ENCODE results near the gene HNRNPM.
A peak's percentile ranks its signal among the peaks of the same experiment; 100 is the strongest.
"Not testable (repeated sequence)": the region's sequence is repeated elsewhere in the genome, so short reads cannot be mapped to it uniquely, and the experiment has no call there.

Gene HNRNPM

GRCh38 chr19:8403820-8404109 is 41.0 kb upstream of the HNRNPM start:
- H3K9me3 ChIP-seq = no peaks in the 10 kb centered on the region
- no peaks in the 10 kb centered on the region for H3K4me1 ChIP-seq (ENCODE audit: control insufficient read depth in 1 of 2, insufficient read depth in 1 of 2, low read depth in 1 of 2, low read length in 1 of 2)
- H3K4me3 ChIP-seq (ENCODE audit: low read depth in 1 of 2, low read length in 1 of 2) = no peak overlapping the region
- no peak for TF ChIP-seq CTCF (IDR thresholded peaks at IDR 0.05)
- H3K27ac ChIP-seq = no peak overlapping the region
- no peaks in the 10 kb centered on the region for H3K27me3 ChIP-seq
- peaks cover 68% of the 10 kb centered on the region for H3K36me3 ChIP-seq

GRCh38 chr19:8404391-8405151 is 40.2 kb upstream of the HNRNPM start:
- Histone ChIP-seq H3K27ac (no peak overlapping the region), H3K4me1 (ENCODE audit: control insufficient read depth in 1 of 2, insufficient read depth in 1 of 2, low read depth in 1 of 2, low read length in 1 of 2) (no peaks in the 10 kb centered on the region), H3K36me3 (peaks cover 61% of the 10 kb centered on the region), H3K27me3 (no peaks in the 10 kb centered on the region), H3K4me3 (ENCODE audit: low read depth in 1 of 2, low read length in 1 of 2) (no peak overlapping the region), H3K9me3 (no peaks in the 10 kb centered on the region)
- no peak for TF ChIP-seq CTCF (IDR thresholded peaks at IDR 0.05)

- not testable (repeated sequence) for H3K36me3 ChIP-seq, H3K9me3 ChIP-seq
Observed at GRCh38 chr19:8410718-8411117, 34.1 kb upstream of the HNRNPM start.

GRCh38 chr19:8412783-8413628 is 31.8 kb upstream of the HNRNPM start, which contains the start of gene MARCHF2:
MARCHF2 (plus strand) TSS chr19:8413305; CDS start chr19:8421841, 8,536 bp downstream.
- Histone ChIP-seq H3K4me3 (ENCODE audit: low read depth in 1 of 2, low read length in 1 of 2) (peak within 1 kb of the TSS; percentile 80 to 87), H3K36me3 (no peaks in the 10 kb centered on the region), H3K27me3 (no peaks in the 10 kb centered on the region), H3K27ac (peak within 1 kb of the TSS; percentile 53), H3K4me1 (ENCODE audit: control insufficient read depth in 1 of 2, insufficient read depth in 1 of 2, low read depth in 1 of 2, low read length in 1 of 2) (peaks cover 12 to 14% of the 10 kb centered on the region in 2 experiments), H3K9me3 (no peaks in the 10 kb centered on the region)
- TF ChIP-seq CTCF (IDR thresholded peaks at IDR 0.05) = peak; percentile 89

More at GRCh38 chr19:8410718-8411117, 34.1 kb upstream of the HNRNPM start:
- not testable (repeated sequence) for H3K27me3 ChIP-seq; H3K4me3 ChIP-seq (ENCODE audit: low read depth in 1 of 2, low read length in 1 of 2); H3K27ac ChIP-seq
- H3K4me1 ChIP-seq (ENCODE audit: control insufficient read depth in 1 of 2, insufficient read depth in 1 of 2, low read depth in 1 of 2, low read length in 1 of 2) = peaks cover 12 to 14% of the 10 kb centered on the region in 2 experiments

GRCh38 chr19:8413629-8413995 is 31.2 kb upstream of the HNRNPM start:
- no peak for TF ChIP-seq CTCF (IDR thresholded peaks at IDR 0.05)
- Histone ChIP-seq H3K27ac (peak overlapping the region; percentile 53), H3K4me1 (ENCODE audit: control insufficient read depth in 1 of 2, insufficient read depth in 1 of 2, low read depth in 1 of 2, low read length in 1 of 2) (peaks cover 12 to 14% of the 10 kb centered on the region in 2 experiments), H3K9me3 (no peaks in the 10 kb centered on the region), H3K27me3 (no peaks in the 10 kb centered on the region), H3K36me3 (no peaks in the 10 kb centered on the region), H3K4me3 (ENCODE audit: low read depth in 1 of 2, low read length in 1 of 2) (peak overlapping the region; percentile 80 to 87)

- Histone ChIP-seq H3K27me3 (no peaks in the 10 kb centered on the region), H3K36me3 (peaks cover 3% of the 10 kb centered on the region), H3K4me3 (ENCODE audit: low read depth in 1 of 2, low read length in 1 of 2) (no peak overlapping the region), H3K9me3 (no peaks in the 10 kb centered on the region), H3K4me1 (ENCODE audit: control insufficient read depth in 1 of 2, insufficient read depth in 1 of 2, low read depth in 1 of 2, low read length in 1 of 2) (peaks cover 12 to 14% of the 10 kb centered on the region in 2 experiments), H3K27ac (no peak overlapping the region)
- no peak for TF ChIP-seq CTCF (IDR thresholded peaks at IDR 0.05)
Observed at GRCh38 chr19:8416796-8417195, 28.0 kb upstream of the HNRNPM start.

Measured in neutrophil (primary cell).